ENCODE measurements around the gene TEAD3.

TEAD3 gene

GRCh38 chr6:35475573-35475972, 21.3 kb downstream of the TEAD3 start:
- Histone ChIP-seq H3K9me3 (ENCODE audit: insufficient read depth, low read length, severe bottlenecking) (no peaks in the 10 kb centered on the region), H3K27ac (ENCODE audit: low read length) (no peak overlapping the region), H3K36me3 (ENCODE audit: insufficient read depth, low read length) (peaks cover 24% of the 10 kb centered on the region), H3K4me3 (ENCODE audit: low read depth in 1 of 2, low read length in 2 of 2) (no peak overlapping the region), H3K9ac (ENCODE audit: low read depth, low read length) (no peak overlapping the region), H2AFZ (ENCODE audit: low read depth, low read length) (no peak overlapping the region), H4K20me1 (ENCODE audit: insufficient read depth, low read length) (peaks cover 29% of the 10 kb centered on the region), H3K4me2 (ENCODE audit: insufficient read depth, low read length) (no peak overlapping the region), H3K79me2 (ENCODE audit: insufficient read depth, low read length) (peaks cover 6% of the 10 kb centered on the region), H3K4me1 (ENCODE audit: insufficient read depth, low read length) (peaks cover 7% of the 10 kb centered on the region), H3K27me3 (ENCODE audit: insufficient read depth, low read length, poor library complexity) (peaks cover 1% of the 10 kb centered on the region)
- ATAC-seq (ENCODE audit: insufficient read depth, low read depth) (no peak), DNase-seq (no peak)
- TF ChIP-seq EZH2 (IDR thresholded peaks at IDR 0.05; ENCODE audit: borderline replicate concordance, low read depth, low read length, severe bottlenecking): no peak
- no peak for TF ChIP-seq CTCF (IDR thresholded peaks at IDR 0.05; ENCODE audit: borderline replicate concordance, extremely low read depth, low read length, poor library complexity, severe bottlenecking)

DNA sequence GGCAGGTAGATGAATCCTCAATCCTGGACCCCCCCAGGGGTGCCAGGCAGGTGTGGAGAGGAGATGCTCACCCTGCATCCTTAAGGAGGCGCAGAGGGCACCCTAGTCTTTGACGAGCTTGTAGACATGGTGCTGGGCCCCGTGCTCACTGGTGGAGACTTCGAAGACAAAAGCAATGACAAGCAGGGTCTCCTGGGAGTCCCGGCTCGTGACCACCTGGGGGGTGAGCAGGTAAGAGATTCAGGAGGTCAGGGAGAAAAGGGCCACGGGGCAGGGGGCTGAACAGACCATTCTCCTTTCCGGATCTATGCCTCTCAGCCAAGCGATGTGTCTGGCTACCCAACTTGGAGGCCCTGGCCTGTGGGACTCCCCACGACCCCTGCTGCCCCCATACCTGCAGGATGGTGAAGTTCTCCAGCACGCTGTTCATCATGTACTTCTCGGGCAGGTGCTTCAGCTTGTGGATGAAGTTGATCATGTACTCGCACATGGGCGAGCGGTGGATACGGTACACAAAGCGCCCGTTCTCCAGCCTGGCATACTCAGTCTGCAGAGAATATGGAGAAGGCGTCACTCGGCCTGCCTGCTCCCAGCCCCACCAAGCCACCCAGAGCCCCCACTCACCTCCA, 21.8 kb downstream of the TEAD3 start:
- ATAC-seq (ENCODE audit: insufficient read depth, low read depth) (peak; percentile 15; the same call in 2 of the 3 replicates), DNase-seq (no peak)
- Histone ChIP-seq H3K9me3 (ENCODE audit: insufficient read depth, low read length, severe bottlenecking) (no peaks in the 10 kb centered on the region), H3K4me3 (ENCODE audit: low read depth in 1 of 2, low read length in 2 of 2) (no peak overlapping the region), H3K27ac (ENCODE audit: low read length) (no peak overlapping the region), H3K4me1 (ENCODE audit: insufficient read depth, low read length) (peaks cover 12% of the 10 kb centered on the region), H3K4me2 (ENCODE audit: insufficient read depth, low read length) (no peak overlapping the region), H3K9ac (ENCODE audit: low read depth, low read length) (no peak overlapping the region), H4K20me1 (ENCODE audit: insufficient read depth, low read length) (peaks cover 34% of the 10 kb centered on the region), H3K27me3 (ENCODE audit: insufficient read depth, low read length, poor library complexity) (no peaks in the 10 kb centered on the region), H3K79me2 (ENCODE audit: insufficient read depth, low read length) (peaks cover 11% of the 10 kb centered on the region), H3K36me3 (ENCODE audit: insufficient read depth, low read length) (peaks cover 29% of the 10 kb centered on the region), H2AFZ (ENCODE audit: low read depth, low read length) (no peak overlapping the region)
- TF ChIP-seq CTCF (IDR thresholded peaks at IDR 0.05; ENCODE audit: borderline replicate concordance, extremely low read depth, low read length, poor library complexity, severe bottlenecking): no peak
- no peak for TF ChIP-seq EZH2 (IDR thresholded peaks at IDR 0.05; ENCODE audit: borderline replicate concordance, low read depth, low read length, severe bottlenecking)

- peaks cover 41% of the 10 kb centered on the region for H4K20me1 ChIP-seq (ENCODE audit: insufficient read depth, low read length)
- TF ChIP-seq CTCF (IDR thresholded peaks at IDR 0.05; ENCODE audit: borderline replicate concordance, extremely low read depth, low read length, poor library complexity, severe bottlenecking) (no peak), EZH2 (IDR thresholded peaks at IDR 0.05; ENCODE audit: borderline replicate concordance, low read depth, low read length, severe bottlenecking) (no peak)
- H3K36me3 ChIP-seq (ENCODE audit: insufficient read depth, low read length): peaks cover 36% of the 10 kb centered on the region
- H2AFZ ChIP-seq (ENCODE audit: low read depth, low read length): no peak overlapping the region
- H3K27me3 ChIP-seq (ENCODE audit: insufficient read depth, low read length, poor library complexity): no peaks in the 10 kb centered on the region
- H3K27ac ChIP-seq (ENCODE audit: low read length): no peak overlapping the region
- DNase-seq (peak; percentile 23), ATAC-seq (ENCODE audit: insufficient read depth, low read depth) (peak; percentile 35)
- no peaks in the 10 kb centered on the region for H3K9me3 ChIP-seq (ENCODE audit: insufficient read depth, low read length, severe bottlenecking)
- H3K4me2 ChIP-seq (ENCODE audit: insufficient read depth, low read length): no peak overlapping the region
- no peak overlapping the region for H3K4me3 ChIP-seq (ENCODE audit: low read depth in 1 of 2, low read length in 2 of 2)
- peaks cover 19% of the 10 kb centered on the region for H3K79me2 ChIP-seq (ENCODE audit: insufficient read depth, low read length)
- no peak overlapping the region for H3K9ac ChIP-seq (ENCODE audit: low read depth, low read length)
- H3K4me1 ChIP-seq (ENCODE audit: insufficient read depth, low read length): peaks cover 20% of the 10 kb centered on the region
Observed at GRCh38 chr6:35474131-35474941, 22.5 kb downstream of the TEAD3 start.

Data from DND-41 (cell line).